Suprapubic skin (tissue), 3 donors: ENCODE data around the gene TGFBR3L.

Experiments used
- POLR2A ChIP-seq, 2 donors: fragments of 450-650 bp; IDR thresholded peaks; one replicate each; pipeline ENCODE4 v1.6.1; 2017; ENCODE audit warnings: antibody characterized with exemption in 2 of 2, mild to moderate bottlenecking in 2 of 2, moderate library complexity in 2 of 2
- TF ChIP-seq, protein P1 (sequence below), 2 donors: fragments of 200-600 bp in 1 of 2; fragments of 450-650 bp in 1 of 2; sonication (generic) in 1 of 2; IDR thresholded peaks; one replicate each; pipeline ENCODE4 v1.5.1; 2016 to 2019; ENCODE audit warnings: antibody characterized with exemption in 2 of 2, mild to moderate bottlenecking in 1 of 2, moderate library complexity in 1 of 2

DNA sequence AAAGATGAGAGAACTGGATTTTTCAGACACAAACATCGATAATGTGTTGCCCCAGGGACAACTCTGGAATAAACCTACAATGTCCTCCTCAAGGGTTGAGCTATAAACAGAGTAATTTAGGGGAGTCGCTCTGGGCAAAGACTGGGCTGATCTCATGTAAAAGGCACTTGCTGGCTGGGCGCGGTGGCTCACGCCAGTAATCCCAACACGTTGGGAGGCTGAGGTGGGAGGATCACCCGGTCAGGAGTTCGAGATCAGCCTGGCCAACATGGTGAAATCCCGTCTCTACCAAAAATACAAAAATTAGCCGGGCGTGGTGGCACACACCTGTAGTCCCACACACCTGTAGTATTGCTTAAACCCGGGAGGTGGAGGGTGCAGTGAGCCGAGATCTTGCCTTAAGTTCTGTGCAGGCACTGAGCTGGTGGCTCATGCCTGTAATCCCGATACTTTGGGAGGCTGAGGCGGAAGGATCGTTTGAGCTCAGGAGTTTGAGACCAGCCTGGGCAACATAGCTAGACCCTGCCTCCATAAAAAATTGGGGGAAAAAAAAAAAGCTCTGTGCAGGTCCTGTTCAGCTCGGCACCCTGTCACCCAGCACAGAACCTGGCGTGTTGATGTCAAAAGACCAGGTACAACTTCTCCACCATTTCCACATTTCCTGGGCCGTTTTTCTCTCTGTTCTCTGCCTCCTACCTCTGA, 27.4 kb downstream of the TGFBR3L start:
- TF ChIP-seq, protein P1, sequence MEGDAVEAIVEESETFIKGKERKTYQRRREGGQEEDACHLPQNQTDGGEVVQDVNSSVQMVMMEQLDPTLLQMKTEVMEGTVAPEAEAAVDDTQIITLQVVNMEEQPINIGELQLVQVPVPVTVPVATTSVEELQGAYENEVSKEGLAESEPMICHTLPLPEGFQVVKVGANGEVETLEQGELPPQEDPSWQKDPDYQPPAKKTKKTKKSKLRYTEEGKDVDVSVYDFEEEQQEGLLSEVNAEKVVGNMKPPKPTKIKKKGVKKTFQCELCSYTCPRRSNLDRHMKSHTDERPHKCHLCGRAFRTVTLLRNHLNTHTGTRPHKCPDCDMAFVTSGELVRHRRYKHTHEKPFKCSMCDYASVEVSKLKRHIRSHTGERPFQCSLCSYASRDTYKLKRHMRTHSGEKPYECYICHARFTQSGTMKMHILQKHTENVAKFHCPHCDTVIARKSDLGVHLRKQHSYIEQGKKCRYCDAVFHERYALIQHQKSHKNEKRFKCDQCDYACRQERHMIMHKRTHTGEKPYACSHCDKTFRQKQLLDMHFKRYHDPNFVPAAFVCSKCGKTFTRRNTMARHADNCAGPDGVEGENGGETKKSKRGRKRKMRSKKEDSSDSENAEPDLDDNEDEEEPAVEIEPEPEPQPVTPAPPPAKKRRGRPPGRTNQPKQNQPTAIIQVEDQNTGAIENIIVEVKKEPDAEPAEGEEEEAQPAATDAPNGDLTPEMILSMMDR (IDR thresholded peaks at IDR 0.05) = no peak
- TF ChIP-seq POLR2A (IDR thresholded peaks at IDR 0.05) = no peak
